Measurements from ENCODE around the gene MAPK1IP1L. TPM values are rescaled to one million over a fixed set of nuclear protein-coding genes. Genes with fewer than 3 reads are reported as not detected.

Gene MAPK1IP1L
- total and polyA plus RNA-seq, 2 of the 8 experiments (the other 6 are each of a cell fraction or from before 2014, with no cell fraction given) = 111 to 228 TPM

- Histone ChIP-seq H3K79me2 (ENCODE audit: control insufficient read depth in 1 of 2, insufficient read depth in 2 of 2, low read length in 2 of 2) (peaks cover 0 to 16% of the 10 kb centered on the region in 2 experiments; a peak in 2 of 4 replicates), H3K36me3 (ENCODE audit: control insufficient read depth in 2 of 4, insufficient read depth in 4 of 4, low read length in 3 of 4) (peaks cover 15 to 47% (median 26%) of the 10 kb centered on the region in 4 experiments), H3K9ac (replicated peaks in 1 of 4; ENCODE audit: extremely low read depth in 1 of 4, low read depth in 3 of 4, low read length in 3 of 4) (no peak overlapping the region), H3K4me3 (ENCODE audit: extremely low read depth in 1 of 4, insufficient read depth in 2 of 4, low read depth in 3 of 4, low read length in 4 of 4) (no peak overlapping the region), H4K5ac (ENCODE audit: insufficient read length, low read depth, low read length) (no peak overlapping the region), H2BK12ac (ENCODE audit: low read depth, low read length) (no peak overlapping the region), H4K20me1 (replicated peaks in 1 of 2; ENCODE audit: control insufficient read depth in 1 of 2, insufficient read depth in 2 of 2, low read length in 2 of 2) (peaks cover 4% of the 10 kb centered on the region in 2 experiments), H2BK20ac (ENCODE audit: low read length) (no peak overlapping the region), H2AK5ac (ENCODE audit: low read depth, low read length) (no peak overlapping the region), H3K23me2 (ENCODE audit: low read depth, low read length) (no peaks in the 10 kb centered on the region), H3K23ac (ENCODE audit: insufficient read length) (no peak overlapping the region), H2BK15ac (ENCODE audit: low read length) (no peak overlapping the region), H3K27me3 (replicated peaks in 1 of 4; ENCODE audit: control insufficient read depth in 3 of 4, extremely low read depth in 1 of 4, insufficient read depth in 3 of 4, low read length in 3 of 4) (peaks cover 0 to 1% (median 0%) of the 10 kb centered on the region in 4 experiments; a peak in 1 of 7 replicates), H2BK5ac (ENCODE audit: low read depth, low read length) (no peak overlapping the region), H3K4me1 (replicated peaks in 1 of 4; ENCODE audit: control insufficient read depth in 3 of 4, insufficient read depth in 4 of 4, low read length in 3 of 4) (no peaks in the 10 kb centered on the region), H3K27ac (ENCODE audit: low read depth, low read length) (no peak overlapping the region), H4K8ac (ENCODE audit: extremely low read depth, insufficient read depth, low read length) (no peak overlapping the region), H3K18ac (ENCODE audit: extremely low read depth, low read length) (no peak overlapping the region), H3K9me3 (ENCODE audit: insufficient read depth in 2 of 2, low read depth in 1 of 2, low read length in 1 of 2) (no peaks in the 10 kb centered on the region), H4K91ac (replicated peaks; ENCODE audit: insufficient read length, low read length) (no peak overlapping the region), H2BK120ac (replicated peaks; ENCODE audit: low read depth, low read length) (no peak overlapping the region), H3K79me1 (ENCODE audit: low read depth, low read length) (no peaks in the 10 kb centered on the region), H2AFZ (ENCODE audit: low read length) (no peak overlapping the region), H3K14ac (ENCODE audit: insufficient read length) (no peak overlapping the region), H3K4ac (replicated peaks; ENCODE audit: insufficient read length, low read depth, low read length) (no peak overlapping the region), H3K56ac (replicated peaks; ENCODE audit: insufficient read length, low read depth, low read length) (no peak overlapping the region), H3K4me2 (ENCODE audit: insufficient read depth in 1 of 2, low read depth in 2 of 2, low read length in 2 of 2) (no peak overlapping the region)
- FAIRE-seq (no peak), DNase-seq (ENCODE audit: low read depth in 1 of 2, low spot score in 2 of 2) (no peak)
- CTCF ChIA-PET (ENCODE audit: partially characterized antibody) = interaction anchor here (0.8 to 2.0 kb wide), 4 partner anchors 12 to 81 kb away, joined by 3 to 6 read pairs (median 3); no protein-coding TSS in a partner anchor
- WGBS, 2 experiments (ENCODE audit: extremely low coverage in 1 of 2, insufficient coverage in 1 of 2, insufficient read length in 1 of 2, insufficient replicate concordance in 2 of 2, low coverage in 1 of 2, low lambda C conversion rate in 2 of 2, missing lambda C conversion rate in 1 of 2) = 85% methylated on average over 2 of the region's 2 CpGs; no CpG with 5 or more reads in 1 of the 2 experiments
- POLR2A ChIA-PET (ENCODE audit: partially characterized antibody) = interaction anchor here (1.0 to 4.5 kb wide), 6 partner anchors 12 to 38 kb away, joined by 3 to 45 read pairs (median 5); partner anchors contain the start of genes MAPK1IP1L, SOCS4 and WDHD1
- no peak for TF ChIP-seq NANOG (IDR thresholded peaks at IDR 0.05; ENCODE audit: insufficient read depth, low read depth, low read length, poor library complexity, severe bottlenecking)
- TF ChIP-seq TBP (IDR thresholded peaks at IDR 0.05; ENCODE audit: low read depth, low read length) = no peak
- no peak for TF ChIP-seq MAFK (IDR thresholded peaks at IDR 0.05; ENCODE audit: low read depth, low read length)
- TF ChIP-seq PHF8 (conservative IDR thresholded peaks at IDR 0.05; ENCODE audit: low read depth, low read length) = no peak
- no peak for TF ChIP-seq CTBP2 (IDR thresholded peaks at IDR 0.05; ENCODE audit: borderline replicate concordance, insufficient read depth, insufficient read length, low read length)
Observed at GRCh38 chr14:55065411-55065810, 14.0 kb downstream of the MAPK1IP1L start.

Data from H1 (cell line).